Activated CD4-positive, alpha-beta T cell treated with anti-CD3 and anti-CD28 coated beads for 36 hours (primary cell): ENCODE data around the gene GLI3. TPM values are rescaled to one million over a fixed set of nuclear protein-coding genes. Genes with fewer than 3 reads are reported as not detected.

ENCODE experiments used
- ATAC-seq: fragments of 200-7000 bp; cut with Tn5 transposase; one replicate; pipeline ENCODE4 v1.10.0; 2021; ENCODE audit warnings: mild to moderate bottlenecking, moderate library complexity
- CTCF ChIA-PET: fragments of 350-600 bp; sonication (Branson Sonifier 250); formaldehyde crosslinking; loops from one replicate; lab custom pipeline; 2021; ENCODE audit warnings: antibody characterized with exemption; lab: Charles Lee
- POLR2A ChIA-PET: fragments of 350-600 bp; sonication (Branson Sonifier 250); formaldehyde crosslinking; loops from one replicate; lab custom pipeline; 2021; ENCODE audit warnings: antibody characterized with exemption, inconsistent platforms; lab: Charles Lee
- DNase-seq: peaks from one replicate; pipeline ENCODE4 v3.0.0-alpha.2; 2020
- H3K27ac Mint-ChIP-seq: one replicate; pipeline ENCODE4 v1.8.0; 2021; ENCODE audit warnings: mixed read lengths
- H3K27me3 Mint-ChIP-seq: one replicate; pipeline ENCODE4 v1.8.0; 2021; ENCODE audit warnings: mixed read lengths
- H3K36me3 Mint-ChIP-seq: one replicate; pipeline ENCODE4 v1.8.0; 2021; ENCODE audit warnings: low read depth, mixed read lengths
- H3K4me1 Mint-ChIP-seq: one replicate; pipeline ENCODE4 v1.8.0; 2021; ENCODE audit warnings: mixed read lengths
- H3K4me3 Mint-ChIP-seq: one replicate; pipeline ENCODE4 v1.8.0; 2021; ENCODE audit warnings: mild to moderate bottlenecking, moderate library complexity, mixed read lengths
- H3K9me3 Mint-ChIP-seq: one replicate; pipeline ENCODE4 v1.8.0; 2021; ENCODE audit warnings: low read depth, mixed read lengths
- intact Hi-C, 2 experiments: fragments of 100-400 bp; cut with DNase I in 1 of 2; cut with micrococcal nuclease in 1 of 2; formaldehyde crosslinking; loops; one replicate each; pipeline versions ENCODE4 v1.14.2 to v1.15.1; 2022 to 2024; cut with DNase I, micrococcal nuclease
- total RNA-seq, 2 experiments: library from RNA; stranded (reverse); gene quantifications; one replicate each; pipeline ENCODE4 v1.2.3, GENCODE V29; 2021

Gene GLI3
- total RNA-seq, 2 experiments from 2014 or later = 0.18 to 0.30 TPM

GRCh38 chr7:42084263-42084662 lies 152.7 kb downstream of the GLI3 start:
- POLR2A ChIA-PET = no interaction called here
- no peak for DNase-seq
- Mint-ChIP-seq H3K4me3 (no peak overlapping the region), H3K36me3 (no peaks in the 10 kb centered on the region), H3K4me1 (no peaks in the 10 kb centered on the region), H3K9me3 (no peaks in the 10 kb centered on the region), H3K27me3 (peaks cover 5% of the 10 kb centered on the region), H3K27ac (no peak overlapping the region)
- intact Hi-C loops = no loop called here
- ATAC-seq = no peak
- CTCF ChIA-PET = interaction anchor here (0.8 kb wide), 1 partner anchor 144 kb away, joined by 3 read pairs; no protein-coding TSS in a partner anchor

- POLR2A ChIA-PET = no interaction called here
- no peak for ATAC-seq
- intact Hi-C loops = no loop called here
Observed at GRCh38 chr7:42083284-42083683, 153.7 kb downstream of the GLI3 start.

GRCh38 chr7:42082144-42082543 lies 154.9 kb downstream of the GLI3 start:
- H3K36me3 Mint-ChIP-seq = no peaks in the 10 kb centered on the region
- intact Hi-C loops = no loop called here
- DNase-seq (no peak), ATAC-seq (no peak)
- no peaks in the 10 kb centered on the region for H3K4me1 Mint-ChIP-seq
- peaks cover 5% of the 10 kb centered on the region for H3K27me3 Mint-ChIP-seq
- H3K9me3 Mint-ChIP-seq = no peaks in the 10 kb centered on the region
- CTCF ChIA-PET = no interaction called here
- no peak overlapping the region for H3K4me3 Mint-ChIP-seq
- no peak overlapping the region for H3K27ac Mint-ChIP-seq
- POLR2A ChIA-PET = no interaction called here

More at GRCh38 chr7:42083284-42083683, 153.7 kb downstream of the GLI3 start:
- Mint-ChIP-seq H3K4me3 (no peak overlapping the region), H3K36me3 (no peaks in the 10 kb centered on the region), H3K4me1 (no peaks in the 10 kb centered on the region), H3K9me3 (no peaks in the 10 kb centered on the region), H3K27me3 (peaks cover 5% of the 10 kb centered on the region), H3K27ac (no peak overlapping the region)
- DNase-seq = no peak
- CTCF ChIA-PET = no interaction called here

- ATAC-seq = no peak
- intact Hi-C loops = no loop called here
- H3K9me3 Mint-ChIP-seq = no peaks in the 10 kb centered on the region
- no peaks in the 10 kb centered on the region for H3K36me3 Mint-ChIP-seq
- ChIA-PET POLR2A (no interaction called here), CTCF (no interaction called here)
- H3K27ac Mint-ChIP-seq = no peak overlapping the region
- no peak for DNase-seq
- H3K27me3 Mint-ChIP-seq = peaks cover 5% of the 10 kb centered on the region
- H3K4me1 Mint-ChIP-seq = no peaks in the 10 kb centered on the region
- H3K4me3 Mint-ChIP-seq = no peak overlapping the region
Observed at GRCh38 chr7:42081671-42082070, 155.3 kb downstream of the GLI3 start.

- CTCF ChIA-PET = no interaction called here
- H3K36me3 Mint-ChIP-seq = no peaks in the 10 kb centered on the region
- no peak overlapping the region for H3K4me3 Mint-ChIP-seq
- intact Hi-C loops = no loop called here
- no peak overlapping the region for H3K27ac Mint-ChIP-seq
- POLR2A ChIA-PET = no interaction called here
- peaks cover 5% of the 10 kb centered on the region for H3K27me3 Mint-ChIP-seq
- ATAC-seq (no peak), DNase-seq (no peak)
- no peaks in the 10 kb centered on the region for H3K4me1 Mint-ChIP-seq
- H3K9me3 Mint-ChIP-seq = no peaks in the 10 kb centered on the region
Observed at GRCh38 chr7:42080841-42081586, 156.0 kb downstream of the GLI3 start.

GRCh38 chr7:42077271-42078135 lies 159.5 kb downstream of the GLI3 start:
- peaks cover 3% of the 10 kb centered on the region for H3K27me3 Mint-ChIP-seq
- no peak overlapping the region for H3K4me3 Mint-ChIP-seq
- H3K36me3 Mint-ChIP-seq = no peaks in the 10 kb centered on the region
- H3K4me1 Mint-ChIP-seq = no peaks in the 10 kb centered on the region
- no peaks in the 10 kb centered on the region for H3K9me3 Mint-ChIP-seq
- DNase-seq (no peak), ATAC-seq (no peak)
- H3K27ac Mint-ChIP-seq = no peak overlapping the region
- ChIA-PET CTCF (no interaction called here), POLR2A (no interaction called here)
- intact Hi-C loops = no loop called here

- ChIA-PET POLR2A (no interaction called here), CTCF (no interaction called here)
- H3K27me3 Mint-ChIP-seq = peaks cover under 1% of the 10 kb centered on the region
- H3K27ac Mint-ChIP-seq = no peak overlapping the region
- intact Hi-C loops = no loop called here
- DNase-seq (no peak), ATAC-seq (no peak)
- H3K4me1 Mint-ChIP-seq = no peaks in the 10 kb centered on the region
- no peaks in the 10 kb centered on the region for H3K36me3 Mint-ChIP-seq
- no peaks in the 10 kb centered on the region for H3K9me3 Mint-ChIP-seq
- no peak overlapping the region for H3K4me3 Mint-ChIP-seq
Observed at GRCh38 chr7:42076870-42077269, 160.1 kb downstream of the GLI3 start.

GRCh38 chr7:42075418-42075817 lies 161.6 kb downstream of the GLI3 start:
- H3K4me3 Mint-ChIP-seq = no peak overlapping the region
- ATAC-seq (no peak), DNase-seq (no peak)
- POLR2A ChIA-PET = no interaction called here
- intact Hi-C loops = no loop called here
- no peak overlapping the region for H3K27ac Mint-ChIP-seq
- no peaks in the 10 kb centered on the region for H3K27me3 Mint-ChIP-seq
- no peaks in the 10 kb centered on the region for H3K9me3 Mint-ChIP-seq
- CTCF ChIA-PET = no interaction called here
- no peaks in the 10 kb centered on the region for H3K36me3 Mint-ChIP-seq
- no peaks in the 10 kb centered on the region for H3K4me1 Mint-ChIP-seq

- ChIA-PET CTCF (no interaction called here), POLR2A (no interaction called here)
- H3K4me3 Mint-ChIP-seq = no peak overlapping the region
- no peaks in the 10 kb centered on the region for H3K9me3 Mint-ChIP-seq
- no peaks in the 10 kb centered on the region for H3K4me1 Mint-ChIP-seq
- DNase-seq (no peak), ATAC-seq (no peak)
- no peaks in the 10 kb centered on the region for H3K27me3 Mint-ChIP-seq
- intact Hi-C loops = no loop called here
- no peak overlapping the region for H3K27ac Mint-ChIP-seq
- H3K36me3 Mint-ChIP-seq = no peaks in the 10 kb centered on the region
Observed at GRCh38 chr7:42074076-42074475, 162.9 kb downstream of the GLI3 start.

GRCh38 chr7:42071372-42072261 lies 165.4 kb downstream of the GLI3 start:
- ChIA-PET CTCF (no interaction called here), POLR2A (no interaction called here)
- H3K4me3 Mint-ChIP-seq = no peak overlapping the region

GRCh38 chr7:42070068-42070467 lies 166.9 kb downstream of the GLI3 start:
- H3K4me3 Mint-ChIP-seq = no peak overlapping the region

More at GRCh38 chr7:42071372-42072261, 165.4 kb downstream of the GLI3 start:
- H3K36me3 Mint-ChIP-seq = no peaks in the 10 kb centered on the region
- ATAC-seq = no peak
- intact Hi-C loops = no loop called here
- no peak overlapping the region for H3K27ac Mint-ChIP-seq
- DNase-seq = no peak
- H3K4me1 Mint-ChIP-seq = no peaks in the 10 kb centered on the region
- no peaks in the 10 kb centered on the region for H3K9me3 Mint-ChIP-seq
- H3K27me3 Mint-ChIP-seq = no peaks in the 10 kb centered on the region

More at GRCh38 chr7:42070068-42070467, 166.9 kb downstream of the GLI3 start:
- ChIA-PET POLR2A (no interaction called here), CTCF (no interaction called here)
- Mint-ChIP-seq H3K36me3 (no peaks in the 10 kb centered on the region), H3K9me3 (no peaks in the 10 kb centered on the region), H3K27me3 (no peaks in the 10 kb centered on the region), H3K27ac (no peak overlapping the region), H3K4me1 (no peaks in the 10 kb centered on the region)
- DNase-seq (no peak), ATAC-seq (no peak)
- intact Hi-C loops = no loop called here
